Neural cell (in vitro differentiated cells): ENCODE measurements around the gene TRAPPC10. TPM values are rescaled to one million over a fixed set of nuclear protein-coding genes. Genes with fewer than 3 reads are reported as not detected.

Source experiments
- H2AFZ ChIP-seq: fragments of 200-600, 300-800 bp; sonication (generic), shearing (Covaris generic); 2 replicates; pipeline ENCODE4 v1.6.0; 2014; ENCODE audit warnings: low read depth, mild to moderate bottlenecking, antibody characterized with exemption, low read length, moderate library complexity
- H3F3A ChIP-seq: fragments of 200-600 bp; shearing (Covaris generic); 2 replicates; pipeline ENCODE4 v1.6.1; 2016; ENCODE audit warnings: mild to moderate bottlenecking, moderate library complexity, mixed read lengths, antibody characterized with exemption, low read length; ENCODE audit not compliant: insufficient read depth, poor library complexity, severe bottlenecking
- H3K27ac ChIP-seq: fragments of 200-600, 300-800 bp; sonication (generic), shearing (Covaris generic); 2 replicates; pipeline ENCODE4 v1.5.1; 2014; ENCODE audit warnings: mild to moderate bottlenecking, low read length, moderate library complexity
- H3K27me3 ChIP-seq: fragments of 300-800, 200-600 bp; sonication (generic), shearing (Covaris generic); 2 replicates; pipeline ENCODE4 v1.6.0; 2014; ENCODE audit warnings: mild to moderate bottlenecking, low read depth, low read length, moderate library complexity; ENCODE audit not compliant: insufficient read depth
- H3K36me3 ChIP-seq: fragments of 300-800, 200-600 bp; sonication (generic), shearing (Covaris generic); 2 replicates; pipeline ENCODE4 v1.5.1; 2014; ENCODE audit warnings: mild to moderate bottlenecking, antibody characterized with exemption, low read length, moderate library complexity; ENCODE audit not compliant: insufficient read depth
- H3K4me2 ChIP-seq: fragments of 300-800, 200-600 bp; sonication (generic), shearing (Covaris generic); 2 replicates; pipeline ENCODE4 v1.6.0; 2014; ENCODE audit warnings: mild to moderate bottlenecking, low read length
- H3K4me3 ChIP-seq: fragments of 300-800, 200-600 bp; sonication (generic), shearing (Covaris generic); 2 replicates; pipeline ENCODE4 v1.5.1; 2014; ENCODE audit warnings: mild to moderate bottlenecking, low read length, moderate library complexity
- H3K79me2 ChIP-seq: fragments of 200-600 bp; shearing (Covaris generic); replicated peaks from 2 replicates; pipeline ENCODE4 v1.6.0; 2014; ENCODE audit warnings: mild to moderate bottlenecking, low read length, moderate library complexity; ENCODE audit not compliant: insufficient read depth
- H3K9ac ChIP-seq: fragments of 300-800, 200-600 bp; sonication (generic), shearing (Covaris generic); 2 replicates; pipeline ENCODE4 v1.6.1; 2016; ENCODE audit warnings: mild to moderate bottlenecking, low read length, mixed read lengths
- H3K9me2 ChIP-seq: fragments of 200-600 bp; shearing (Covaris generic); 2 replicates; pipeline ENCODE4 v1.6.1; 2016; ENCODE audit warnings: mild to moderate bottlenecking, low read length, mixed read lengths; ENCODE audit not compliant: insufficient read depth
- H3K9me3 ChIP-seq: fragments of 200-600, 300-800 bp; sonication (generic), shearing (Covaris generic); 2 replicates; pipeline ENCODE4 v1.6.1; 2016; ENCODE audit warnings: mild to moderate bottlenecking, mixed run types, low read length, moderate library complexity, mixed read lengths
- H4K20me1 ChIP-seq: fragments of 200-600 bp; shearing (Covaris generic); 2 replicates; pipeline ENCODE4 v1.6.1; 2016; ENCODE audit warnings: mild to moderate bottlenecking, mixed run types; ENCODE audit not compliant: insufficient read depth
- CTCF ChIP-seq: fragments of 450-650 bp; IDR thresholded peaks from 2 replicates; pipeline ENCODE4 v1.5.1; 2014; ENCODE audit warnings: antibody characterized with exemption, mild to moderate bottlenecking, moderate library complexity; ENCODE audit not compliant: poor library complexity, severe bottlenecking
- EP300 ChIP-seq: fragments of 450-650 bp; conservative IDR thresholded peaks from 2 replicates; pipeline ENCODE4 v1.6.1; 2014; ENCODE audit warnings: antibody characterized with exemption, mild to moderate bottlenecking, moderate library complexity; ENCODE audit not compliant: poor library complexity, severe bottlenecking
- EZH2 ChIP-seq: fragments of 200-600, 300-800 bp; shearing (Covaris generic), sonication (generic); IDR thresholded peaks from 2 replicates; pipeline ENCODE4 v1.6.1; 2014; ENCODE audit warnings: antibody characterized with exemption, low read length, borderline replicate concordance, mild to moderate bottlenecking; ENCODE audit not compliant: insufficient read depth, poor library complexity, severe bottlenecking
- MXI1 ChIP-seq: fragments of 450-650 bp; conservative IDR thresholded peaks from 2 replicates; pipeline ENCODE4 v1.6.1; 2014; ENCODE audit warnings: antibody characterized with exemption, mild to moderate bottlenecking; ENCODE audit not compliant: poor library complexity, severe bottlenecking
- POLR2AphosphoS5 ChIP-seq: IDR thresholded peaks from 2 replicates; pipeline ENCODE4 v1.6.1; 2012
- RAD21 ChIP-seq: fragments of 450-650 bp; conservative IDR thresholded peaks from 2 replicates; pipeline ENCODE4 v1.6.1; 2014; ENCODE audit warnings: antibody characterized with exemption, mild to moderate bottlenecking, moderate library complexity
- REST ChIP-seq: IDR thresholded peaks from 2 replicates; pipeline ENCODE4 v1.6.1; 2012; ENCODE audit warnings: borderline replicate concordance
- SMC3 ChIP-seq: fragments of 450-650 bp; conservative IDR thresholded peaks from 2 replicates; pipeline ENCODE4 v1.6.1; 2014; ENCODE audit warnings: antibody characterized with exemption, mild to moderate bottlenecking, moderate library complexity; ENCODE audit not compliant: poor library complexity
- TAF1 ChIP-seq: IDR thresholded peaks from 2 replicates; pipeline ENCODE4 v1.6.1; 2012; ENCODE audit warnings: low read depth
- polyA plus RNA-seq: library from polyadenylated mRNA; depleted of rRNA; stranded (reverse); fragments of >200 nt; gene quantifications from 2 replicates; pipeline ENCODE4 v1.2.3, GENCODE V29; 2014

Gene TRAPPC10
- polyA plus RNA-seq, 1 donor from 2014 or later: 17.8 TPM

- H4K20me1 ChIP-seq: no peaks in the 10 kb centered on the region
- H3K27ac ChIP-seq: no peak overlapping the region
- H3K9ac ChIP-seq: no peak overlapping the region
- H3K4me2 ChIP-seq: no peak overlapping the region
- H2AFZ ChIP-seq: no peak overlapping the region
- no peaks in the 10 kb centered on the region for H3K9me2 ChIP-seq
- no peaks in the 10 kb centered on the region for H3K79me2 ChIP-seq
- no peaks in the 10 kb centered on the region for H3F3A ChIP-seq
- TF ChIP-seq EP300 (no peak), RAD21 (no peak), EZH2 (no peak), MXI1 (no peak), CTCF (no peak), POLR2AphosphoS5 (no peak), REST (no peak), TAF1 (no peak), SMC3 (no peak)
- H3K4me3 ChIP-seq: no peak overlapping the region
- H3K27me3 ChIP-seq: no peaks in the 10 kb centered on the region
- no peaks in the 10 kb centered on the region for H3K9me3 ChIP-seq
- no peaks in the 10 kb centered on the region for H3K36me3 ChIP-seq
These were observed 30.8 kb upstream of the TRAPPC10 start for GRCh38 chr21:43981151-43981870.

GRCh38 chr21:43981871-43982210, 30.3 kb upstream of the TRAPPC10 start:
- H3K27ac ChIP-seq: no peak overlapping the region
- no peak overlapping the region for H3K4me2 ChIP-seq
- no peaks in the 10 kb centered on the region for H4K20me1 ChIP-seq
- no peaks in the 10 kb centered on the region for H3K9me2 ChIP-seq
- H3K27me3 ChIP-seq: no peaks in the 10 kb centered on the region
- no peak overlapping the region for H2AFZ ChIP-seq
- no peaks in the 10 kb centered on the region for H3K79me2 ChIP-seq
- TF ChIP-seq MXI1 (no peak), TAF1 (no peak), EZH2 (no peak), RAD21 (no peak), CTCF (no peak), SMC3 (no peak), EP300 (no peak), REST (no peak), POLR2AphosphoS5 (no peak)
- H3F3A ChIP-seq: no peaks in the 10 kb centered on the region
- H3K36me3 ChIP-seq: no peaks in the 10 kb centered on the region
- H3K9me3 ChIP-seq: no peaks in the 10 kb centered on the region
- H3K4me3 ChIP-seq: no peak overlapping the region
- no peak overlapping the region for H3K9ac ChIP-seq
